Thyroid gland (tissue), 4 donors: ENCODE data around the gene ZNF181. TPM values are rescaled to one million over a fixed set of nuclear protein-coding genes. Genes with fewer than 3 reads are reported as not detected.

Experiments used
- total RNA-seq, 4 donors: library from RNA; depleted of rRNA; stranded (reverse); fragments of >200 nt; gene quantifications; one replicate each; pipeline ENCODE4 v1.2.3, GENCODE V29; 2016

Gene ZNF181
- total RNA-seq, 4 donors from 2014 or later = 28.1 to 39.8 (median 36.0) TPM

Other genes with a start within 250 kb of the ZNF181 start
- gene SCGB2B2, start 57.1 kb upstream of the ZNF181 start, total RNA-seq = 1 to 10 TPM; 1.0 to 2.0 (median 1.5) TPM
- gene ZNF302, start 56.6 kb upstream of the ZNF181 start, total RNA-seq = 10 to 100 TPM; 33.5 to 60.8 (median 47.9) TPM
- 10 to 100 TPM; 14.3 to 22.5 (median 17.2) TPM for gene ZNF599, start 39.0 kb downstream of the ZNF181 start, total RNA-seq
- gene ZNF30, start 192.7 kb downstream of the ZNF181 start, total RNA-seq = 1 to 10 TPM; 2.4 to 5.6 (median 3.1) TPM
- gene ZNF792, start 230.0 kb downstream of the ZNF181 start, total RNA-seq = 10 to 100 TPM in 1 of 4 donors, 1 to 10 TPM in 3; 7.5 to 13.2 (median 9.3) TPM